SHP77 treated with DMSO at 0.1 percent for 48 hours (cell line): ENCODE measurements around the gene WRAP73.

Experiments
- DNase-seq: peaks from one replicate; lab custom pipeline; 2025; lab: John Stamatoyannopoulos, UW

The WRAP73 gene

DNA sequence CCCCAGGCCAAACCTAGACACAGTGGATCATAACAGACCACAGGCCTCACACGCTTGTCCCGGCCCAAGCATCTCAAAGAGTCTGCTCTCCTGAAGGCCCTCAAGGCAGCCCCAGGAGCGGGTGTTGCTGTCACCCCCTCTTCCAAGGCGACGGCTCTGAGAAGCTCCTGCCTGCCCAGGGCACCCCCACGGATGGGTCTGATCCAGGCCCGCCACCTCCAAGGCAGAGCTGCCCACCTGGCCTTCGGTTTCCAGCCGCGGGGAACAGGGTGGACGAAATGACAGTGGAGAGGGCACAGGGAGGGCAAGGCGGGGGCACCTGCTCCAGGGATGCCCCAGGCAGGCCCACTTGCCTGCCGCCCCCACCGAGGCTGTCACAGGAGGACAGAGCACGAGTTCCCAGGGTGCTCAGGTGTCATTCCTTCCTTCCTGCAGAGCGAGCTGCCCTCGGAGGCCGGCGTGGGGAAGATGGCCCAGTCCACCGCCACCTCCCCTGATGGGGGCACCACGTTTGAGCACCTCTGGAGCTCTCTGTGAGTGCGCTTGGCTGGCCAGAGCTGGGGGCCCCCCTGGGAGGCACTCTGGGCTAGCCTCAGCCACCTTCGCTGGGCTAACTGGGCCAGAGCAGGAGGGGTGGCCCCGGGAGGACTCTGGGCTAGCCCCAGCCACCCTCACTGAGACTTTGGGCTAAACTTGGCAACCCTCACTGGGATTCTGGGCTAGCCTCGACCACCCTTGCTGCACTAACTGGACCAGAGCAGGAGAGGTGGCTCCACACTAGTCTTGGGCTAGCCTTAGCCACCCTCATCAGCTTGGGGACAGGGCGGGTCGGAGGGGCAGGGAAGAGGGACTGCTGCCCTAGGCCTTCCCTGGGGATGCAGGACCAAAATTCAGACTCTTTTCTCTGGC lies 32.2 kb upstream of the WRAP73 start:
- no peak for DNase-seq

DNA sequence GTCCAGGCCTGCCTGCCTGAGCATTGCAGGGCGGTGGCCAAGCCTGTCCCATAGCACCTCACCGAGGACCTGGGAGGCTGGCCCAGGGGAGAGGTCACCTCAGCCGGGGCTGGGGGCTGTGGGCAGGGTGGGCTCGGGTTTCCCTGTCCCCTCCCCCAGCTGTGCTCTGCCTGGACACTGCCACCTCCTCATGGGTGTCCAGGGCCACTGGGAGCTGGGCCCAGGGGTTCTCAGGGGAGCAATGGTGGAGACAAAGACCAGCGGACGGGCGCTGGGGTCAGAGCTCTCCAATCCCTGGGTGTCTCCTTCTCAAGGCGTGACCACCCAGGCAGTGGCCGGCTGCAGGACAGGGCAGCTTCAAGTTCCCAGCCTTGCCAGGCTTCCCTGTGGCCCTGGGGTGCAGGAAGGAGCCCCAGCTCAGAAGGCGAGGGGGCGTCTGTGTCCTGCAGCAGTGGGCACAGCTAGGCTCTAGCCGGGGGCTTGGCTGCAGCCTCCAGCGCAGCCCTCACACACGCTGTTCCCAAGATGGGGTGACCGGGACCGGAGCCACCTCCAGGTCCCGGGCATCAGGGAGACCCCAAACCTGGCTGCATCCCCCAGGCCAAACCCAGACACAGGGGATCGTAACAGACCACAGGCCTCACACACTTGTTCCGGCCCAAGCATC lies 31.5 kb upstream of the WRAP73 start:
- no peak for DNase-seq

DNA sequence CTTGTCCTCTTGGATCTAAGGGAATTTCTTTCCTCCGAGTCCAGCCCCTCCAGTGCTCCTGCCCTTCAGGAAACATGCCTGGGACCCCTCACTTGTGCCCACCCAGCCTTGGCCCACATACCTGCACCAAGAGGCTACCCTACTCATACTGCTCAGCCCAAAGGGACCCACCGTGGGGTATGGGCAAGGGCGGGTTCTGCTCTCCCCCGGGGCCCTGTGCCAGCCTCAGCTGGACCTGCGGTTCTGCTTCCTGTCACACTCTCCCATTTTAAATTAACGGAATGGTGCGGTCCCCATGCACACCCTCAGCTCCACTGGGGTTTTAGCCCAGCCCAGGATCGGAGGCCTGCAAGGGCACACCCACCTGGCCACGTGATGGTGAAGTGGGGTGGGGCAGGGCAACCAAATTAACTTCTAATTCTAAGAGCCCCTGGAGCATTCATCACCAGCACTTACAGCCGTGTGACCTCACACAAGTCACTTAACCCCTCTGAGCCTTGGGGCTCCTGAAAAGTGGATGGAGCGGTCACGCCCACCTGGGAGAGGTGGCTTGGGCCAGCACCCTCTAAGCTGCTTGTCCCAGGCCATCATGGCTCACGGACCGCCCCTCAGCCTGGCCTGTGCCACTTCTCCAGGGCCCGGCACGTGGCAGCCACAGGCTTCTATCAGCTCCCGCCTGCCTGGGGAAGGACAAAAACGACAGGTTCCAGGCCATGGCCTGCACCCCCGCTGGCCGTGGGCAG lies 30.8 kb upstream of the WRAP73 start:
- DNase-seq = no peak

DNA sequence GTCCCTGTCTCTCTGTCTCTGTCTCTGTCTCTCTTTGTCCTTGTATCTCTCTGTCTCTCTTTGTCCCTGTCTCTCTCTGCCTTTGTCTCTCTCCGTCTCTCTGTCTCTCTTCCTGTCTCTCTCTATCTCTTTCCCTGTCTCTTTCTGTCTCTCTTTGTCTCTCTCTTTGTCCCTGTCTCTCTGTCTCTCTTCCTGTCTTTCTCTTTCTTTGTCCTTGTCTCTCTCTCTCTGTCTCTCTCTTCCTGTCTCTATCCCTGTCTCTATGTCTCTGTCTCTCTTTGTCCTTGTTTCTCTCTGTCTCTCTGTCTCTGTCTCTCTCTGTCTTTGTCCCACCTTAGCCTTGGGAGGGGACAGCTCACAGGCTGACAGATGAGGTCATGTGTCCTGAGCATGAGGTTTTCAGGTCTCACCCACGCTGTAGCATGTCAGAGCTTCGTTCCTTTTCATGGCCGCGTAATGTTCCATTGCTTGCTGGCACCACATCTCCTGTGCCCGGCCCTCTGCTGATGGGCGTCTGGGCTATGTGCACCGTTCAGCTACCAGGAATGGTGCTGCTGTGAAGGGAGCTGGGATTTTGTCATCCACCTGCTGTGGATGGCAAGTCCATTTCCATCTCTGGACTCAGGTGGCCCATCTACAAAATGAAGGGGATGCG lies 30.0 kb upstream of the WRAP73 start:
- no peak for DNase-seq

DNA sequence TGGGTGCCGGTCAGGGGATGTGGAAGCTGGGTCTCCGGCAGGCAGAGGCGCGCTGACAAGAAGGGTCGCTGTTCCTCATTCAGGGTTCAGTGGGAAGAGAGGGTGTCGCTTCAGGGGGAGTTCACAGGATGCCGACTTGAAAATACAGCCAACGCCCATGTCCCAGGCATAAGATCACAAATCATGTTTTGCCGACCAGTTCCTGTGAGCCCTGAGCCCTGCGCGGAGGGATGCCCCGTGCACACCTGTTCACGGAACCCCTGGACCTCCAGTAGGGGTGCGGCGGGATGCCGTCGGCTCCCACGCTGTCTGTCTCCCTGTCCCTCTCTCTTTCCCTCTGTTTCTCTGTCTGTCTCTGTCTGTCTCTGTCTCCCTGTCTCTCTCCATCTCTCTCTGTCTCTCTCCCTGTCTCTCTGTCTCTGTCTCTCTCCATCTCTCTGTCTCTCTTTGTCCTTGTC lies 29.2 kb upstream of the WRAP73 start:
- DNase-seq = no peak

DNA sequence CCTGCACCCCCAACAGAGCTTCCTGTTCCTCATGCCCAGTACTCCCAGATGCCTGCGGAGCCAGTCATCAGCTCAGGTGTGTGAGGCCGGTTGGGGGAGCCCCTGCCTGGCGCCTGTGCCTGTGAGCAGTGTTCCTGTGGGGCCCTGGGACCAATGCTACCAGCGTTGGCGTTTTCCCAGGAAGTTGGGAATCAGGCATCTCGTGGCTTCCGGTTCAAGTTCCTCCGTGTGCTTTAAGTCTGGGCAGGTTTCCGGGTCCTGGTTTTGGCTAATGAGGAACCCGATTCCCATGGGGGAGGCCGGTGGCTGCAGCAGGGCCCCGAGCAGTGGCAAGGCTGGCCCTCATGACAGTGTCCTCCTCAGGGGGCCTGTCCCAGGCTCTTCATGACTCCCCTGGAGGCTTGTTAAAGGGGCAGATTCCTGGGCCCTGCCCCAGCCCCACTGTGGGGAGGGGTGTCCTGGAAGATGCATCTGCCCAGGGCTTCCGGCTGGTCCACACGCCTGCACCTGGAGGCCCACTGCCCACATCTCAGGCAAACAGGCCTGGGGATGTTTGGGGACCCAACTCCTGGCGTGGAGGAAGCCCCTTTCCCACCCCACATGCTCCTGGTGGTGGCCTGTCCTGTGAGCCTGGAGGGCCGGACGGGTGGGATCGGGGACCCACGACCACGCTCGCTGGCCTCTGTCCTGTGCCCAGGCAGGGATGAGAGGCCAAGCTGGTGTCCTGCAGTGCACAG lies 28.6 kb upstream of the WRAP73 start:
- DNase-seq = no peak

DNA sequence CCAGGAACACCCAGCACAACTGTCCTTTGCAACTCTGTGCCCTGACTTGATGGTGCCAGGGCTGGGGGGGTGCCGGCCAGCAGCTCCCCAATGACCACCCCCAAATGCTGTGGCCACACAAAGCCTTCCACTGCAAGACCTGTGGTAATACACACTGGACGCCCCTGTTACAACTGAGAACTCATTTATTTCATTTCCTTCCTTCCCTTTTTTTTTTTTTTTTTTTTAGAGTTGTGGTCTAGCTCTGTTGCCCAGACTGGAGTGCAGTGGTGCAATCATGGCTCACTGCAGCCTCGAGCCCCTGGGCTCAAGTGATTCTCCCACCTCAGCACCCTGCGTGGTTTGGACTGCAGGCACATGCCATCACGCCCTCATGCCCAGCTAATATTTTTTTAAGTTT lies 27.6 kb upstream of the WRAP73 start:
- DNase-seq = no peak

DNA sequence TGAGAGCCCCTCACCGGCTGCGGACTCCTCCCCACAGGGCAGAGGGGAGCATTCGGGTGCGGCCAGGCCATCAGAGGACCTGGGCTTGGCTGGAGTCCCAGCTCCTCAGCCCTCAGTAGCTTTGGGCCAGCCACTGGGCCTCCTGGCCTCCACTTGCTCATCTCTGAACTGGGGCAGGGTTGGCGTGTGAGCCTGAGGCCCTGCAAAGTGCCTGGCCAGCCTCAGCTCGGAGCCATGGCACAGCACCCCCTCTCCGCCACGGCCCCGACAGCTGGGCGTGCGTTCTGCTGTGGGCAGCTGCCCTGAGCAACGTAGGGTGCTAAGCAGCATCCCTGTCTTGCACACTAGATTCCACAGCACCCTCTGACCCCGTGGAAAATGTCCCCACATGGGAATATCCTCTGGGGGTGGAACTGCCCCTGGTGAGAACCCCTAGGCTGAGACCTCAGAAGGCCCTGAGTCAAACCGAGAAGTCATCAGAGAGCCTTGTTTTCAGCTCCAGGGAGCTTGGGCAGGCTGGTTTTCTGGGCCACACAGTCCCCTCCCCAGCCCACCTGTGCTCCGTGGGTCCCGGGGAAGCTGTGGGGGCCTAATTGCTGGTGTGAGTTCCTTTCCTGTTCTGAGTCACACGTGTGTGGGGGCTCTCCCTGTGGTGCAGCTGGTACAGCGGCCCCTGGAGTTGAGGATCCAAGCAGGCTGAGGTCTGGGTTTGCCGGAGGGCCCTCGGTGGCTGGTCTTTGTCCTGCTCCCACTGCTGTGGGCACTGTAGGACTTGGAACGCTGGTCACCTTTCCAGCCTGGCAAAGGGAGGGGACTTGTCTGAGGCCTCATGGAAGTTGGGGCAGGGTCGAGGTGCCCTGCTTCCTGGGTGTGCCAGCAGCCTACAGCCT lies 26.9 kb upstream of the WRAP73 start:
- no peak for DNase-seq

DNA sequence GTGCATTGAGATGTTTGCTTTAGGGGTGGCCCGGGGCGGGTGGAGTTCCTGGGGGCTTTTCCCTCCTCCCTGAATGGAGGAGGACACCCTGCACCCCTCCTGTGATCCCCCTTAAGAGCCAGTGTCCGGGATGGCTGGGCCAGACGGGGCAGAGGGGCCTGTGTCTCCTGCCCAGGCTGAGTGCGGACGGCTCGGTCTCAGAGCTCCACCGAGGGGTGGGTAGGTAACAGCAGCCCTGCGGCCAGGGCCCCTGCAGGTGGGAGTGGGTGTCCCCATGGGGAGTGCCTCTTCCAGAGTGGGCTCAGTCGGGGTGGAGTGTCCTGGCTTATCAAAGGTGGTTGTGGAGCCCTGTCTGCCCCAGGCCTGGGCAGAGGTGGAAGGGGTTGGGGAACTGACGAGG lies 25.5 kb upstream of the WRAP73 start:
- DNase-seq = no peak

DNA sequence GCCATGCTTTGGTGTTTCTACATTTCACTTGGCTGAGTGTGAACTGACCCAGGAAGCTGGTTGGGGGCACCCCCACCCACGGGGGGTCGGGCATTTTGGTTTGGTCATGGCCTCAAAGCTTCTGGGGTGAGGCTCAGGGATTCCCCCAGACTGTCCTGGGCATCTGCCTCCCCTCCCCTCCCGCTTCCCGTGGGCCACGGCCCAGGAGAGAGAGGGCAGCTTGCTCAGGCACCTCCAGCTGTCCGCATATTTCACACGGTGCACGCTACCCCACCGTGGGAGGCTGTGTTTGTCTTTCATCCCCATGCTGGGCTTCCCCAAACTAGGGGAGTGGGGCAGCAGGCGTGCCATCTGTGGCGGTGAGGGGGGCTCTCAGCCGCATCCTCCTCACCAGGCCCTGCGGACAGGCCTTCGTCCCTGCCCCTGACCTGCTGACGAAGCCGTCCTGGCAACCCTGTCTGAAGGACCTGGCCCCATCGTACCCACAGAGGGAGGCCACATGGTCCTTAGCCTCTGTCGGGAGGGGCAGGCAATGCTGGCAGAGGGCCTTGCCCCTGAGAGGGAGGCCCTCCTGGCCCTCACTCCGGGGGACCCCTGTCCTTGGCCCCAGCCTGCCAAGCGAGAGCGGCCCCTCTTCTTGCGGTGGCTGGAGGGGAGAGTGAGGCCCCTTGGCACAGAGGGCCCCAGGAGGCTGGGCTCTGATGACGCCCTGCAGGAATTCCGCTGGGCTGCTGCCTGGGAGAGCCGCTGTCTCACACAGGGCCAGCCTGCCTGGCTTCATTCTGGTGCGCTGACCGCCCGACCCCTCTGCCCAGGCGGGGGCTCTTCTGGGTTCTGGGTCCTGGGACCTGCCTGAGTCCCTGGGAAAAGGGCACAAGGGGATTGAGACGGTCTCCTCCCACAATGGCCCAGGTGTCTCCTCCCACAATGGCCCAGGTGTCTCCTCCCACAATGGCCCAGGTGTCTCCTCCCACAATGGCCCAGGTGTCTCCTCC lies 24.5 kb upstream of the WRAP73 start:
- no peak for DNase-seq

DNA sequence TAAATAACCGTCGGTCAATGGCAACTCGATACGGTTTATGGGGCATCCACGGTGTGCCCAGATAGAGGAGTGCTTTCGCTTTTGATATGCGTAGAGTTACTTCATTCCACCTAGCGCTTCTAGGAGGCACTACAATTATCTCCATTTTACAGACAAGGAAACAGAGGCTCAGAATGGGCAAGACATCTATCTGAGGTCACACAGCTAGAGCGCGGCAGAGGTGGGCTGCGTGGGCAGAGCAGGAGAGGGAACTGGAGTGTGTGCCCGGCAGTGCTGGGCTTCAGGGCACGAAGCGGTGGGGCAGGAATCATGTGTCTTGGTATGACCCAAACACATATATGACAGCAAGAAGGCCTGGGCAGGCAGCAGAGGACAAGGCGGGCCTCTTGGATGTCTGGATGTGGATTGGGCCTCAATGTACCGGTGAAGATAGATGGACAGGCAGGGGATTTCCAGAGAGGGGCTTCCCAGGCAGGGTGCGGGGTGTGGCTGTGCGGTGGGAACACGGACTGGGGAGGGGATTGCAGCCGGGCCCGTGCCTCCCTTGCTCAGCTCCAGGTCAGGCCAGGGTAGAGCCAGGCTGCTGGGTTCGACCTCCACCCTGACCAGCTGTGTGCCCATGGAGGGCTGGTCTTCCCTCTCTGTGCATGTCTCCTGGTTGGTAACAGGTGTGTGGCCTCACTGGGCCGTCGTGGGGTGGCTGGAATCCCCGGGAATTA lies 23.6 kb upstream of the WRAP73 start:
- DNase-seq = no peak

DNA sequence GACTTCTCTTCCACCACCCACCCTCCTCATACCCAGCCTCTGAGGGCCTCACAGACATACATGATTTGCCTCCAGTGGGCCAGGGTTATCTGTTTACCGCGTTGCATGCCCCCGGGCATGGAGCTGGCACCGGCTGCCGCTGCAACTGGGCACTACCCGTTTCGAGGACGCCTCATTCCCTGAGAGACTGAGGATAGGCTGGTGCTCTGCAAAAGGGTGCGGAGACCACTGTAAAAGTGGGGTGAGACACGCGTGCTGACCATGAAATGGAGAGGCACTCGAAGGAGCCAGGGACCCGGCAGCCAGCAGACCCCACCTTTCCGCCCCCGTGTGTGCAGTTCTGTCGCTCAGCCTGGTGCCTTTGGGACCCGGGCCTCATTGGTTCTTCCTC lies 23.1 kb upstream of the WRAP73 start:
- no peak for DNase-seq

DNA sequence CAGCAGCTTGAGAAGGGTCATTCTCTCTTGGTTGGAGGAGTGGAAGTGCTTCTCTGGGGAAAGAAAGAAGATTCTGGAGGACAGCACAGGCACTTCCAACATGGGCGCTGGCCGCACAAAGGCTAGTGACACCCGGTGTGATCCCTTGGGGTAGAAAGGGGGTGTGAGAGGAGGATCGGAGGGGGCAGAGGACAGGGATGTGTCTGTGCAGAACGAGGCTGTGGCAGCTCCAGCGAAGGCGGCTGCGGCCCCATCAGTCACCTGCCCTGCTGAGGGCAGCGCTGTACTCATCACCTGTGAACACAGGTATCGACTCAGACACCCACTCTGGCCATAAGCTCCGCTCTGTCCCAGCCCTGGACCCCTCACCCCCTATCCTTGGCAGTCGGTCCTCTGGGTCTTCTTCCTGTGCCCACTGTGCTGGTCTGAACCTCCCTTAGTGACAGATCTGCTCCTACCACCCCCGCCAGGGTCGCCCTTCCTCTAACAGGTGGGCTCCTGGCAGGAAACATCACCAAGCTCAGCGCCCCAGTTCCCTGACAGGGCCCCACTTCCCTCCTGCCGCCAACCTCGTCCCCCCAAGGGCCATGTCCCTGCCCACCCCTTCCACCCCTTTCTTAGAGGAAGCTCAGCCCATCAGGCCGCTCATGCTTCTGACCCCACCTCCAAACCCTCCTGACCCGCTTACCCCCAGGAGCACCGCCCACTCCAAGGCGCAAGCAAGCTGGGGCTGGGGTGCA lies 22.5 kb upstream of the WRAP73 start:
- DNase-seq = no peak

DNA sequence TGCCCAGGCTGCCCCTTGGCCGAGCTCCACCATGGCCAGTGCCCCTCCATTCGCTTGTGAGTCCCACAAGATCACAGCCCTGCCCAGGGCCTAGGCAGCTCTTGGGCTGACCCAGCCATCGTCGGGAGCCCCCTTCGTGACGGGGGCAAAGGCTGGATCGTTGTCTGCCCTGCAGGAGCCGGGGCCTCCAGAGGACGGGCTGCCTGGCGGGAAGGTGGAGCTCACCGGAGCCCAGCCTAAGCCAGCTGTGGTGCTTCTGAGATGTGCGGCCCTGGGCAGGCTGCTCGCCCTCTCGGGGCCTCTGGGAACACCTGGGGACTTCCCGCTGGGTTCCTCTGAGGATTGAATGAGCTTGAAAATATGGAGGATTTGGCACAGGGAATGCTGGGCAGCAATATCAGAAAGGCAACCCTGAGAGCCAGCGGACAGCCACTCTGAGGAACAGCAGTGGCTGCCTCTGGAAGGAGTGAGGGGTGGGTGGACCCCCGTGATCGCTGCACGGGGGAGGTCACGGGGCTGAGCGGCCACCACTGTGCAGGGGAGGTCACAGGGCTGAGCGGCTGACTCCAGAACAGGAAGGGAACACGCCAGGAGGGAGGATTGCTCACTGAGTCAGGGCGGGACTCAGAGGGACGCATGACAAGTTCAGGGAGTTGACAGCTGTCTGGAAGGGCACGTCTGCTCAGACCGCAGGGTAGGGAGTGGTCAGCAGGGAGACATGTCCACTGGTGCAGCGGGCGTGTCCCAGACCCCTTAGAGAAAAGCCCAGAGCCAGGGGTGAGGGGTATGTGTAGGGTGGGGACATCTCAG lies 21.7 kb upstream of the WRAP73 start:
- no peak for DNase-seq

DNA sequence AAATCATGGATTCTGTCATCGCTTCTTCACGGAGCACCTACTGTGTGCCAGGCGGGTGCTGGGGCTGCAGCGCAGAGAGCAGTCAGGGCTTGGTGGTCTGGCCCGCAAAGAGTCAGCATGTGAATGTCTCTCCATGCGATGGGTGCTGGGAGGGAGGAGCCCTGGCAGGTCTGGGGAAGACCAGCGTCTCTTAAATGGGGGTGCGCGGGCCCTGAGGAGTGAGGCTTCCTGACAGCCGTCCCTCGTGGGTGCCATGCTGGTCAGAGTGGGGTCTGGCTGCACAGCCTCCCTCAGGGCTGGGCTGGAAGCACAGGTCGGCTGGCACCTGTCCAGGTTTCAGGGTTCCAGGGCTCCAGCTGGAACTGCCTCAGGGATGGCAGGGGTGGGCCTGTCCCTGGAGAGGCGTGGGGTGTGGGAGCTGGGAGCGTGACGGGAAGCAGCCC lies 20.9 kb upstream of the WRAP73 start:
- DNase-seq = no peak

DNA sequence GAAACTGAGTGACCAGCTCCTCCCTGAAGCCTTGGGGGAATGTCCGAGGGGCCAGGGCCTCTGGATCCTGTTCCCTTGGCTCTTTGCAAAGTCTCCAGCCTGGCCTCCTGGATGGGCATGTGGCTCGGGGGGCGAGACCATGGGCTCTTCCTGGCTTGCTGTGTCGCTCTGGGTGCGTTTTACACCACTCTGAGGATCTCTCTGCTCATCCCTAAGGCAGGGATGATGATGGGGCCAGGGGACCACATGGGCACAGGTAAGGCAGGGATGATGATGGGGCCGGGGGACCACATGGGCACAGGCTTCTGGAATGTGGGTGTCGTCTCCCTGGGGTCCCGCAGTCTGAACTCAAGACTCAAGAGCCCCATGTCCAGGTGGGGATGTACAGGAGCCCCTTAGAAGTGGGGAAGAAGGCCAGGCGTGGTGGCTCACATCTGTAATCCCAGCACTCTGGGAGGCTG lies 20.1 kb upstream of the WRAP73 start:
- DNase-seq = no peak

DNA sequence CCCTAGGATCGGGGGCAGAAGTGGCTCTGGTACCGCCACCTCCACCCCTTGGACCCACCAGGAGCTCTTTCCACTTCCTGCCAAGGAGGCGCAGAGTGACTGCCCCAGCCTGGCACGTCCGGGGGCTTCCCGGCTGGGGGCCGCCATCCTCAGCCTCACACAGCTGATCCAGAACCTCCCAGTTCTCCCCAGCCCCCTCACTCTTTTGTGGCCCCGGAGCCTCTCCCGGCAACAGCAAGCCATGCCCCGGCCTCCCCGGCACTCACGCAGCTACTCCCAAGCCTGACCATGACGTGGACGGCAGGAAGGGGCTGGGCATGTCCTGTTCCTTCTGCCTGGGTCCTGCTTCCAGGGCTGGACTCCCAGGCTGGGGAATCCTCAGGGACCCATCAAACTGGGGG lies 19.5 kb upstream of the WRAP73 start:
- DNase-seq = no peak
